K562 (cell line): ENCODE measurements around the gene ORC3. TPM values are rescaled to one million over a fixed set of nuclear protein-coding genes. Genes with fewer than 3 reads are reported as not detected.

Experiments used
- ATAC-seq: fragments of 200-7000 bp; cut with Tn5 transposase; 3 replicates; pipeline ENCODE4 v1.9.1; 2020; ENCODE audit warnings: moderate library complexity
- BruUV-seq: library from RNA; stranded (reverse); fragments of 400-500 nt; replicated peaks from 2 replicates; lab custom pipeline; 2021; lab: Mats Ljungman, UMichigan
- CTCF ChIA-PET: fragments of 300-600 bp; formaldehyde crosslinking; extraction: SDS; loops from one replicate; lab custom pipeline; 2021; ENCODE audit warnings: low intra/inter-chr PET ratio; lab: Yijun Ruan, JAX
- POLR2A ChIA-PET: fragments of 300-600, 350-650 bp; sonication (Branson Sonifier 250); formaldehyde crosslinking; extraction: SDS; loops from one replicate; lab custom pipeline; 2021; ENCODE audit warnings: antibody characterized with exemption, inconsistent platforms; lab: Yijun Ruan, JAX
- DNase-seq, 4 experiments: peaks; one replicate each; pipeline versions ENCODE4 v3.0.0 to v3.0.0-alpha.2; 2011 to 2018; ENCODE audit warnings: low spot score in 3 of 4, mixed read lengths in 3 of 4; ENCODE audit errors: extremely low read depth in 1 of 4
- FAIRE-seq: peaks from 2 replicates; lab custom pipeline; 2011; peaks lifted over from hg19 to GRCh38; lab: Jason Lieb, UNC
- H2AFZ ChIP-seq: 2 replicates; pipeline ENCODE4 v1.6.0; 2011; ENCODE audit warnings: low read depth, low read length, control low read depth, inconsistent platforms
- H3K27ac ChIP-seq: fragments of 200-600 bp; 3 replicates; pipeline ENCODE4 v1.8.0; 2011; ENCODE audit warnings: low read depth, mild to moderate bottlenecking, control low read depth, inconsistent platforms, low read length, moderate library complexity, mixed read lengths; ENCODE audit errors: extremely low read depth
- H3K27me3 ChIP-seq, 2 experiments: fragments of 300-600 bp in 1 of 2; 2 replicates in 1 of 2; 3 replicates in 1 of 2; pipeline versions ENCODE4 v1.6.0 to v1.8.0; 2011; ENCODE audit warnings: inconsistent platforms in 2 of 2, low read length in 2 of 2, mild to moderate bottlenecking in 1 of 2, mixed read lengths in 1 of 2, moderate library complexity in 1 of 2; ENCODE audit not compliant: control insufficient read depth in 2 of 2, insufficient read depth in 2 of 2
- H3K36me3 ChIP-seq: fragments of 300-600 bp; 3 replicates; pipeline ENCODE4 v1.8.0; 2011; ENCODE audit warnings: mild to moderate bottlenecking, low read length, inconsistent platforms; ENCODE audit not compliant: control insufficient read depth, insufficient read depth
- H3K4me1 ChIP-seq, 2 experiments: fragments of 200-600 bp in 1 of 2; replicated peaks in 1 of 2; 2 replicates in 1 of 2; 3 replicates in 1 of 2; pipeline versions ENCODE4 v1.5.1 to v1.8.0; 2011; ENCODE audit warnings: inconsistent platforms in 2 of 2, low read length in 2 of 2, mild to moderate bottlenecking in 1 of 2, mixed read lengths in 1 of 2, moderate library complexity in 1 of 2; ENCODE audit not compliant: control insufficient read depth in 2 of 2, insufficient read depth in 2 of 2
- H3K4me2 ChIP-seq: 2 replicates; pipeline ENCODE4 v1.6.1; 2011; ENCODE audit warnings: low read length, control low read depth, inconsistent platforms, mixed read lengths; ENCODE audit not compliant: insufficient read depth
- H3K4me3 ChIP-seq: fragments of 200-600 bp; sonication (generic), shearing (Covaris generic); 2 replicates; pipeline ENCODE4 v1.5.1; 2016; ENCODE audit warnings: control low read depth, inconsistent platforms
- H3K79me2 ChIP-seq: fragments of 200-600 bp; 3 replicates; pipeline ENCODE4 v1.8.0; 2011; ENCODE audit warnings: low read length, inconsistent platforms; ENCODE audit not compliant: control insufficient read depth, insufficient read depth
- H3K9ac ChIP-seq, 2 experiments: 2 replicates each; pipeline versions ENCODE4 v1.6.0 to v1.6.1; 2011; ENCODE audit warnings: low read depth in 2 of 2, low read length in 2 of 2, control low read depth in 1 of 2, inconsistent platforms in 1 of 2, mild to moderate bottlenecking in 1 of 2, mixed read lengths in 1 of 2; ENCODE audit not compliant: insufficient read depth in 1 of 2
- H3K9me1 ChIP-seq: one replicate; pipeline ENCODE4 v1.6.0; 2011; ENCODE audit warnings: inconsistent platforms, mild to moderate bottlenecking, low read length, moderate library complexity; ENCODE audit not compliant: control insufficient read depth, insufficient read depth
- H3K9me3 ChIP-seq: replicated peaks from 2 replicates; pipeline ENCODE4 v1.5.1; 2011; ENCODE audit warnings: low read depth, low read length, inconsistent platforms; ENCODE audit not compliant: control insufficient read depth, insufficient read depth
- H4K20me1 ChIP-seq: replicated peaks from 2 replicates; pipeline ENCODE4 v1.6.1; 2011; ENCODE audit warnings: low read length, inconsistent platforms, mixed read lengths; ENCODE audit not compliant: control insufficient read depth, insufficient read depth
- CHD2 ChIP-seq: IDR thresholded peaks from 2 replicates; pipeline ENCODE4 v1.6.1; 2011; ENCODE audit warnings: low read depth, low read length
- DMBX1 ChIP-seq: fragments of 250-450 bp; sonication (Bioruptor Pico); IDR thresholded peaks from 2 replicates; pipeline ENCODE4 v1.8.0; 2022; ENCODE audit warnings: inconsistent platforms, mild to moderate bottlenecking, moderate library complexity, borderline replicate concordance
- IRF2 ChIP-seq: sonication (generic); formaldehyde crosslinking; IDR thresholded peaks from 2 replicates; pipeline ENCODE4 v1.8.1; 2022; ENCODE audit warnings: mild to moderate bottlenecking, missing genetic modification reagents
- MCM5 ChIP-seq: fragments of 450-650 bp; IDR thresholded peaks from 2 replicates; pipeline ENCODE4 v1.6.1; 2016; ENCODE audit warnings: low read depth
- NBN ChIP-seq: fragments of 450-650 bp; IDR thresholded peaks from 2 replicates; pipeline ENCODE4 v1.6.1; 2016; ENCODE audit warnings: low read depth, mild to moderate bottlenecking
- NFE2 ChIP-seq: IDR thresholded peaks from 2 replicates; pipeline ENCODE4 v1.6.1; 2014; ENCODE audit warnings: antibody characterized with exemption, low read depth
- RUNX1 ChIP-seq: sonication (generic); IDR thresholded peaks from 2 replicates; pipeline ENCODE4 v1.6.1; 2016; ENCODE audit warnings: antibody characterized with exemption, low read depth
- SMAD1 ChIP-seq: fragments of 150-350 bp; IDR thresholded peaks from 2 replicates; pipeline ENCODE4 v1.6.1; 2014; ENCODE audit warnings: low read length, low read depth; ENCODE audit not compliant: partially characterized antibody
- SREBF2 ChIP-seq: sonication (generic); formaldehyde crosslinking; IDR thresholded peaks from 2 replicates; pipeline ENCODE4 v1.4.0; 2020; ENCODE audit warnings: mild to moderate bottlenecking, missing genetic modification reagents
- TCFL5 ChIP-seq: fragments of 250-450 bp; sonication (Bioruptor Pico); conservative IDR thresholded peaks from 2 replicates; pipeline ENCODE4 v1.6.1; 2021; ENCODE audit warnings: mild to moderate bottlenecking, moderate library complexity, matching md5 sums
- YY1 ChIP-seq, 3 experiments: IDR thresholded peaks; 2 replicates each; pipeline ENCODE4 v1.6.1; 2011; ENCODE audit warnings: low read length in 2 of 3, mild to moderate bottlenecking in 2 of 3, moderate library complexity in 2 of 3, borderline replicate concordance in 1 of 3, control low read depth in 1 of 3, low read depth in 1 of 3; ENCODE audit not compliant: insufficient read depth in 3 of 3, insufficient replicate concordance in 2 of 3, control insufficient read depth in 1 of 3, insufficient read length in 1 of 3; ENCODE audit errors: extremely low read depth in 1 of 3
- in situ Hi-C: fragments of 300-500 bp; cut with MboI; formaldehyde crosslinking; loops from 4 replicates; pipeline ENCODE4 v1.15.0; 2018; ENCODE audit warnings: inconsistent platforms, mixed read lengths
- intact Hi-C: fragments of 100-400 bp; cut with micrococcal nuclease; formaldehyde crosslinking; loops from 2 replicates; pipeline ENCODE4 v1.14.2; 2022
- polyA plus RNA-seq, 8 experiments: library from polyadenylated mRNA; depleted of rRNA in 4 of 8; stranded (reverse) in 5 of 8; unstranded in 3 of 8; fragments of >200 nt; fragmentation: Nextera tagmentation in 2 of 8; fragmentation: Illumina TruSeq in 1 of 8; extraction: Ambion mirVana in 2 of 8; extraction: Trizol in 1 of 8; gene quantifications; 2 replicates each; pipeline versions ENCODE4 v1.2.1 to v1.2.3, GENCODE V29; 2011 to 2014; ENCODE audit warnings: inconsistent platforms in 1 of 8, missing spikeins in 1 of 8
- total RNA-seq, 7 experiments: library from RNA; depleted of rRNA in 6 of 7; stranded (reverse); fragments of >200 nt in 6 of 7; fragmentation: Illumina TruSeq in 2 of 7; extraction: Trizol in 2 of 7; gene quantifications; 2 replicates each; pipeline versions ENCODE4 v1.2.1 to v1.2.3, GENCODE V29; 2011 to 2021; ENCODE audit warnings: low replicate concordance in 1 of 7
- TF ChIP-seq, protein P1 (sequence below): fragments of 250-450 bp; sonication (Bioruptor Pico); IDR thresholded peaks from 2 replicates; pipeline ENCODE4 v1.8.0; 2021; ENCODE audit warnings: borderline replicate concordance, mild to moderate bottlenecking, moderate library complexity; ENCODE audit not compliant: poor library complexity, severe bottlenecking
- TF ChIP-seq, protein P2 (sequence below): fragments of 250-450 bp; sonication (Bioruptor Pico); IDR thresholded peaks from 2 replicates; pipeline ENCODE4 v1.5.0; 2021; ENCODE audit warnings: mild to moderate bottlenecking, moderate library complexity

Gene ORC3
- total and polyA plus RNA-seq, 9 of the 15 experiments (the other 6 are each of a cell fraction or from before 2014, with no cell fraction given), result 28.8 to 159 (median 74.8) TPM

DNA sequence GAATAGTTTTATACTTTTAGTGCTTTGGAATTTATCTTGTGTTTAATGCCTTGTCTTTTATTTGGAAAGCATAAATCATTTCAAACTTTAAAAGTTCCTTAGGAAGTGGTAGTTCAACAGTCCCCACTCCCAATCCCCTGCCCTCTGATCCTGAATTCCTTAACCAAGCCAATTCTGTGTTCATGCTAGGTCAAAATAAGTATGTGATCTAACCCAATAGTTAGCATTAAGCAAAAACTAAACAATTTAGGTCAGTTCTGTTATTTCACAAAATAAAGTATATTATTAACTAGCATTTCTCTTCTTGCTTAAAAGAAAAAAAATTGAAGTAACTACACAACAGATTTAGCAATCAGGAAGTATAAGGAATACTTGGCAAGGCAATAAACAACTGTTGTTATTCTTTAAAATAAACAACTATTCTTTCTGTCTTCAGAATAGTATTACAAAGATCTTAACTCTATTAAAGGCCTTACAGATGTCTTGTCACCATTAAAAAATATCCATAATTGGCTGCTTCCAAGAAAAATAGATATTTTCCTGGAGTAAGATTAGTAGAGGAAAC is 75.1 kb downstream of the ORC3 start (continued):
- TF ChIP-seq, protein P1, sequence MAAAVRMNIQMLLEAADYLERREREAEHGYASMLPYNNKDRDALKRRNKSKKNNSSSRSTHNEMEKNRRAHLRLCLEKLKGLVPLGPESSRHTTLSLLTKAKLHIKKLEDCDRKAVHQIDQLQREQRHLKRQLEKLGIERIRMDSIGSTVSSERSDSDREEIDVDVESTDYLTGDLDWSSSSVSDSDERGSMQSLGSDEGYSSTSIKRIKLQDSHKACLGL (CRISPR knock-in tag), result no peak
- TF ChIP-seq NBN (no peak), IRF2 (CRISPR knock-in tag) (no peak), CHD2 (no peak)

DNA sequence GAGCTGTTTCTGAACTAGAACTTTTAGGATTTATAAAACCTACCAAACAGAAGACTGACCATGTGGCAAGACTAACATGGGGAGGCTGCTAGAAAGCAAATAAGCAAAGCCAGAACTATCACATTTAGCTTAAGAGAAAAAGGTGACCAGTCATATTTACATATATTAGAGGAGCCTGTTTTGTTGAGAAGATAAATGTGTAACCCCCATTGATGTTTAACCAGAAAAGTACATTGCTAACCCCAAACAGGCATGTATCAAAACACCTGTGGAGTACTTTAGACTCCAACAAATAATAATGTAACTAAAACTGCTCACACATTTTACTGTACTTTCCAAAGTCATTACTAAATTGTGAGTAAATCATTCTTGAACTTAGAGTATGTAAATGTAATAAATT is 77.1 kb downstream of the ORC3 start:
- peaks cover 61% of the 10 kb centered on the region for H3K36me3 ChIP-seq
- H3K9me3 ChIP-seq, result no peaks in the 10 kb centered on the region
- H2AFZ ChIP-seq, result no peak overlapping the region
- ChIA-PET CTCF (no interaction called here), POLR2A (no interaction called here)
- no peak for ATAC-seq
- no peaks in the 10 kb centered on the region for H3K9me1 ChIP-seq
- FAIRE-seq, result no peak
- H3K4me2 ChIP-seq, result no peak overlapping the region
- no peaks in the 10 kb centered on the region for H3K79me2 ChIP-seq
- in situ Hi-C loops (no loop called here), intact Hi-C loops (no loop called here)
- no peaks in the 10 kb centered on the region for H3K27me3 ChIP-seq
- no TSS peak for BruUV-seq
- H3K9ac ChIP-seq, result no peak overlapping the region
- H3K4me1 ChIP-seq, result no peaks in the 10 kb centered on the region
- TF ChIP-seq, protein P2, sequence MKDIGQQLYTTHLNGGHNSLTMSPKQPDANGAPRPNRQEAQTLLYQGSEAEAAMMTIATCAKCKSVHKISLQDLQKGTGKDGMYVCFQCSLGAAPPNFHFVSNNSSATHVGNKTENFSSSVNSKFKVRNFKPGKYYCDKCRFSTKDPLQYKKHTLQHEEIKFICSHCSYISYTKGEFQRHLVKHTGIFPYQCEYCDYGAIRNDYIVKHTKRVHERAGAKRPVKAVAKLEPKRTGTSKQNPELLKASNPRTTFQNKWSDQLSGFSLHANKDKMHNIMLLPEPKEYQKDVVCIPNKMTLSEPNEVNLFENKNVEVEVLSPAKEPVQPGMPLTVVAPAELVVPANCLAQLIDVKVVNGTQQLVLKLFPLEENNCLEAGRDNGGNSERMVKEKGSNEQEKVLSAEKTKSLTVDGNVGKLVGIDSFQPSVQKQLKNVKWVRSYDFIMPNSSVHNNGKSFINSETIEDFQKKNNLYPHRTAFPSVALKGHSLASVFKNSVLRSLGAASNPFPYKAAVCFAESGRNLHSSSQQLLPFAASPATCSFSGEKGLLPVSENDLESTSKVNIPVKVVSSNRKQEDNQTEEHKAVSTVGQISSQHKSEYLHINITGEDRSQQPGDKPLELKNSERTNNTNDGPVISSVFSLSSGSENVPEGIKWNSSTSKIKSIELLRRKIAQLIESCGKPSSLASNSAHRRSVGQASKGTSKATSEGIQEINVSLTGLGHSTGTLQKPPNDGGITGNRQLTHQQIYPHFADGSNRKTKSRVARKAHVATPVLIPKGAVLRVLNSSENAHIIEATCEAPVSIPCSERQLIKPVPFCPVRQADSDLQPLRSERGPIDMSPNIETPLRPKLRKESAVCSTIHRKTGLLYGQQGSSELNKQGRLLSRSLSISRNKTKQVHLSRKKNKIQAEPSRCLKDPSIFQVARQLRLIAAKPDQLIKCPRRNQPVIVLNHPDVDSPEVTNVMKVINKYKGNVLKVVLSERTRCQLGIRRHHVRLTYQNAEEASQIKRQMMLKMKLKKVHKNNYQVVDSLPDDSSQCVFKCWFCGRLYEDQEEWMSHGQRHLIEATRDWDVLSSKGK (CRISPR knock-in tag), result no peak
- TF ChIP-seq YY1 (IDR thresholded peaks at IDR 0.05; ENCODE audit: borderline replicate concordance in 1 of 3, control insufficient read depth in 1 of 3, extremely low read depth in 1 of 3, insufficient read depth in 3 of 3, insufficient read length in 1 of 3, insufficient replicate concordance in 2 of 3, low read depth in 1 of 3, low read length in 2 of 3) (no peak), MCM5 (no peak), SMAD1 (no peak), NFE2 (no peak), SREBF2 (no peak), RUNX1 (no peak), DMBX1 (CRISPR knock-in tag) (no peak), TCFL5 (CRISPR knock-in tag) (no peak)
- no peak overlapping the region for H3K4me3 ChIP-seq
- no peak for DNase-seq
- H4K20me1 ChIP-seq, result 0 out of 2 replicates have a peak, but pooled peaks cover 3% of the 10 kb centered on the region
- H3K27ac ChIP-seq, result no peak overlapping the region
